CD4-positive, alpha-beta T cell treated with Interleukin-15 for 1 hour (primary cell): ENCODE data around the gene MKS1.

ENCODE experiments used
- DNase-seq: peaks from one replicate; pipeline ENCODE4 v3.0.0-alpha.2; 2020

Gene MKS1

GRCh38 chr17:58195518-58196123, 23.4 kb downstream of the MKS1 start:
- no peak for DNase-seq

- no peak for DNase-seq
Observed at GRCh38 chr17:58193641-58194255, 25.3 kb downstream of the MKS1 start.

GRCh38 chr17:58192612-58193011, 26.4 kb downstream of the MKS1 start, which contains the start of gene EPX:
TSS of gene EPX (plus strand) at chr17:58192726. CDS start at chr17:58192847, 121 bp downstream.
- no peak for DNase-seq

GRCh38 chr17:58191241-58191896, 27.7 kb downstream of the MKS1 start:
- DNase-seq: no peak

GRCh38 chr17:58189436-58190146, 29.5 kb downstream of the MKS1 start:
- DNase-seq: no peak

GRCh38 chr17:58187675-58188074, 31.4 kb downstream of the MKS1 start:
- no peak for DNase-seq

- no peak for DNase-seq
Observed at GRCh38 chr17:58187063-58187462, 32.0 kb downstream of the MKS1 start.

GRCh38 chr17:58186591-58186990, 32.5 kb downstream of the MKS1 start:
- no peak for DNase-seq

GRCh38 chr17:58184986-58185761, 33.9 kb downstream of the MKS1 start:
- no peak for DNase-seq

GRCh38 chr17:58184308-58184985, 34.6 kb downstream of the MKS1 start:
- no peak for DNase-seq

GRCh38 chr17:58183514-58183913, 35.5 kb downstream of the MKS1 start:
- no peak for DNase-seq

GRCh38 chr17:58181796-58182195, 37.3 kb downstream of the MKS1 start:
- DNase-seq: no peak

GRCh38 chr17:58176200-58176599, 42.9 kb downstream of the MKS1 start:
- no peak for DNase-seq

GRCh38 chr17:58174871-58175270, 44.2 kb downstream of the MKS1 start:
- DNase-seq: no peak

GRCh38 chr17:58172369-58173071, 46.5 kb downstream of the MKS1 start:
- peak; percentile 40 for DNase-seq

- DNase-seq: no peak
Observed at GRCh38 chr17:58170622-58171021, 48.4 kb downstream of the MKS1 start.

GRCh38 chr17:58166682-58167081, 52.4 kb downstream of the MKS1 start, which contains the start of gene OR4D2:
TSS of gene OR4D2 (plus strand) at chr17:58166982. CDS start at chr17:58169656, 2,674 bp downstream.
- no peak for DNase-seq

GRCh38 chr17:58165981-58166380, 53.1 kb downstream of the MKS1 start:
- no peak for DNase-seq

- DNase-seq: no peak
Observed at GRCh38 chr17:58161566-58161965, 57.5 kb downstream of the MKS1 start.

GRCh38 chr17:58158181-58158580, 60.9 kb downstream of the MKS1 start:
- no peak for DNase-seq
